Activated T-cell treated with anti-CD3 and anti-CD28 coated beads, Interleukin-2, amount 50 U/mL, for 72 hours (primary cell): ENCODE data around the gene PDE1C. TPM values are rescaled to one million over a fixed set of nuclear protein-coding genes. Genes with fewer than 3 reads are reported as not detected.

Source experiments
- ATAC-seq, 2 donors: fragments of 150-1000 bp; cut with Tn5 transposase; replicated peaks in 1 of 2; 2 replicates each; pipeline ENCODE4 v1.10.0; 2021; ENCODE audit warnings: moderate library complexity in 2 of 2, mild to moderate bottlenecking in 1 of 2
- DNase-seq, 2 donors: peaks; one replicate each; pipeline ENCODE4 v3.0.0; 2021 to 2022; ENCODE audit warnings: mixed read lengths in 1 of 2
- H3K27ac Mint-ChIP-seq: one replicate; pipeline ENCODE4 v1.8.0; 2022; ENCODE audit warnings: mild to moderate bottlenecking, moderate library complexity, mixed read lengths
- H3K27me3 Mint-ChIP-seq: one replicate; pipeline ENCODE4 v1.8.0; 2022; ENCODE audit warnings: low read depth, mixed read lengths
- H3K36me3 Mint-ChIP-seq, 2 donors: one replicate each; pipeline ENCODE4 v1.8.0; 2022; ENCODE audit warnings: mixed read lengths in 2 of 2, mild to moderate bottlenecking in 1 of 2; ENCODE audit not compliant: insufficient read depth in 2 of 2
- H3K4me1 Mint-ChIP-seq: one replicate; pipeline ENCODE4 v1.8.0; 2022; ENCODE audit warnings: low read depth, mixed read lengths
- H3K4me3 Mint-ChIP-seq, 2 donors: one replicate each; pipeline ENCODE4 v1.8.0; 2022; ENCODE audit warnings: mild to moderate bottlenecking in 2 of 2, mixed read lengths in 2 of 2, moderate library complexity in 2 of 2
- H3K9me3 Mint-ChIP-seq, 2 donors: one replicate each; pipeline ENCODE4 v1.8.0; 2022; ENCODE audit warnings: mixed read lengths in 2 of 2
- total RNA-seq, 2 donors: library from RNA; stranded (reverse); gene quantifications; one replicate each; pipeline ENCODE4 v1.2.3, GENCODE V29; 2022

PDE1C gene
- total RNA-seq, 2 donors from 2014 or later: not detected

DNA sequence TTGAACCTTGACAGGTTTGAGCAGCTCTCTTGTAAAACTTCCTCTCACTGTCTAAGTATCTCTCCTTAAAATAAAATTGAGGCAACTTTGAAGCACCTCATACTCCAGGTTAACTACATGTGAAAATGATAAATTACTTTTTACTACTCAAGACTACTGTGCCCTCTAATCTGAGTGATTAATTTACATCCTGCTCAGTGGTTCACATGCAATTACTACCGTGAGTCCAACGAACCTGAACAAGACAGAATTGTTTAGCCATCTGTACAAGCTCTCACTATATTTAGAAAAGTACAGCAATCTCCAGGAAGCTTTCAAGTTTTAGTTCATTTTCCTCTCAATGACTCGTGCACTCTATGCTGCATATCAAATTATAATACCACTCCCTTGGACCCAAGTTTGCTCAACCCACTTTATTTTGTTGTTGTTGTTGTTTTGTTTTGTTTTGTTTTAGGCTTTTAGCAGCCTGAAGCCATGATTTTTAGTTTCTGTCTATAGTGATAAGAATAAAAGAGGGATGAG, 21.2 kb downstream of the PDE1C start:
- H3K4me1 Mint-ChIP-seq: no peaks in the 10 kb centered on the region
- H3K4me3 Mint-ChIP-seq: no peak overlapping the region
- ATAC-seq (no peak), DNase-seq (no peak)
- no peaks in the 10 kb centered on the region for H3K36me3 Mint-ChIP-seq
- H3K27me3 Mint-ChIP-seq: no peaks in the 10 kb centered on the region
- H3K9me3 Mint-ChIP-seq: peaks cover 2 to 4% of the 10 kb centered on the region in 2 donors
- no peak overlapping the region for H3K27ac Mint-ChIP-seq

DNA sequence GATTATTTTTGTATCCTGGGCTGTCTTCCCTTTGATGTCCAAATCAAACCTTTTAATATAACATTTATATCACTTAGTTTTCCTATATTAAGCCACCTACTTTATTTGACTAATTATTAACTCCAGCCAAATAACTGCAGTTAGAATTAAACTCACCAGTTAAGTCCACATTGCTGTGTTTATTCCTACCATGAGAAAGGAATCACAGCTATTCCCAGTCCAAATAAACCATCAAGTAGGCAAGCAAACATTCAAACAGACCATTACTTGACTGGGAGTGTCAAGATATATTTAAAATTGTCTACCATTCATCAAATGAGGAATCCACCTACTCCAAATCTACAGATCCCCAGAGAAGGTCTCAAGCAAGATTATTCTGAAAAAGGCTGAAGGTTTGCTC, 22.4 kb downstream of the PDE1C start:
- Mint-ChIP-seq H3K27ac (no peak overlapping the region), H3K27me3 (no peaks in the 10 kb centered on the region), H3K4me3 (no peak overlapping the region), H3K4me1 (no peaks in the 10 kb centered on the region), H3K36me3 (no peaks in the 10 kb centered on the region), H3K9me3 (peaks cover 2% of the 10 kb centered on the region in 2 donors)
- DNase-seq: no peak
- no peak for ATAC-seq

DNA sequence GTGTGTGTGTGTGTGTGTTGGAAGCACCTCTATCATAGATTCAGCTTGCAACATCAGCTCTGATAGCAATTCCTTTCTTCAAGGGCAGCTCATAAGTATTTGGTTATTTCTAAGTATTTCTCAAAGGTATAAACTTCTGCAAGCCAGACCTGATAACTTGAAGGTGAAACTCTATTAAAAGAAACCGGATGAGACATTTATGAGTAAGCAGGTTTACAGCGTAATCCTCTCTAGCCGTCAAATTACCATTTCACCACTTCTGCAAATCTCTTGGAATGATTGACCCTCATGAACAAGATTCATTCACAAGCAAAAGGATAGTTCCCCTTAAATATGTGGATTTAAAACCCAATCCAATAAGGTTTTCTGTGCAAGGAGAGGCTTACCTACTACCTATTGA, 23.1 kb downstream of the PDE1C start:
- DNase-seq: no peak
- no peak for ATAC-seq
- Mint-ChIP-seq H3K9me3 (peaks cover 2% of the 10 kb centered on the region in 2 donors), H3K36me3 (no peaks in the 10 kb centered on the region), H3K4me3 (no peak overlapping the region), H3K27ac (no peak overlapping the region), H3K27me3 (no peaks in the 10 kb centered on the region), H3K4me1 (no peaks in the 10 kb centered on the region)

DNA sequence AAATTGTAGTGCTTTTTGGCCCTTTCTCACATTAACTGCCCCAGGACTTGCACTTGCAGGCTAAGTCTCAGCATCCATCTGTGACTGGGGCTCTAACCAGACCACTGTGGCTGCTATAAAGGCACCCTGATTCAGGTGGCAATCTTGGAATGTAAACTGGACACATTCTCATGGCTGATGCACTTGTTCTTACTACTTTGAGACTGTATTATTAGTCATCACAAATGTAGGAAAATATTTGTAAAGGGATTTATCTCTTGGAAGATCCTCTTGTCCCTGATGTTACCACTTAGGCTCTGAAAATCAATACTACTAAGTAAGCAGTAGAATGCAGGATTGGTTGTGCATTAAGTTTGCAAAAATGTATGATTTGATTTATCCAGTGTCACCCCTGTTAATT, 25.0 kb downstream of the PDE1C start:
- Mint-ChIP-seq H3K4me1 (no peaks in the 10 kb centered on the region), H3K36me3 (no peaks in the 10 kb centered on the region), H3K27ac (no peak overlapping the region), H3K27me3 (no peaks in the 10 kb centered on the region), H3K4me3 (no peak overlapping the region), H3K9me3 (peaks cover 2% of the 10 kb centered on the region in 2 donors)
- ATAC-seq (no peak), DNase-seq (no peak)

DNA sequence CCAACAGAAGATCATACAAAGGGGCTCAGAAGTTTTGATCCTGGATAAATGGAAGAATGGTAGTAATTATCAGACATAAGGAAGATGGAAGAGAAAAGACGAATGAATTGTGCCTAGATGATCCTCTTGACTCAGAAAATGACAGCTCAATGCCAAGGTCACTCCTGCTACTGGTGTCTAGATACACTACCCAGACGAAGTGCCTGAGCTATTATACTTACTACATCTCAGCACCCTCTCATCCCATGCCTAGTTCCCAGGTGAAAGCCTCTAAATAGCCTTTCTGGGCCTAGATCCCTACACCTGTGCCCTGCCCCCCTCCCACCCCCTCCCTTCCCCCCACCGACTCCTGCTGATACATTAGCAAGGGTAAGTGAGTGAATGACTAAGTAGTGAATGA, 25.5 kb downstream of the PDE1C start:
- H3K4me3 Mint-ChIP-seq: no peak overlapping the region
- H3K4me1 Mint-ChIP-seq: no peaks in the 10 kb centered on the region
- no peak overlapping the region for H3K27ac Mint-ChIP-seq
- no peaks in the 10 kb centered on the region for H3K36me3 Mint-ChIP-seq
- DNase-seq (no peak), ATAC-seq (no peak)
- H3K9me3 Mint-ChIP-seq: peaks cover 2% of the 10 kb centered on the region in 2 donors
- H3K27me3 Mint-ChIP-seq: no peaks in the 10 kb centered on the region

DNA sequence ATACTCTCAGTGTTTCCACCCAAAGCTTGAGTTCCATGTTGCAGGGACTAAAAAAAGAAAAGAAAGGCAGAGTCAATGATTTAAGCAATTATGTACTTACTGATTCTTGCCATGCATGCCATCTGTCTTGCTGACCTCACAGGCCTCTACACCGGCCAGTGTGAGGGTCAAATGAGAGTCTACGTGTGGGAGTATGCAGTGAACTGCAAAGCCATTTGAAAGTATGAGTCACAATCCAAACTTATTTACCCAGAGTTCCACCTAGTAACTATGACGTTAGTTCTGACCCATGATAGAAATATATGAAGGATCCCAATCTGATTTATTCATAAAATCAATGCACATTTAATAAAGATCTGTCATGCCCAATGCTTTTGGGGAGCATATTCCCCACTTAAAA, 26.5 kb downstream of the PDE1C start:
- no peaks in the 10 kb centered on the region for H3K27me3 Mint-ChIP-seq
- no peak overlapping the region for H3K27ac Mint-ChIP-seq
- no peaks in the 10 kb centered on the region for H3K36me3 Mint-ChIP-seq
- no peak overlapping the region for H3K4me3 Mint-ChIP-seq
- peaks cover 2% of the 10 kb centered on the region in 2 donors for H3K9me3 Mint-ChIP-seq
- no peaks in the 10 kb centered on the region for H3K4me1 Mint-ChIP-seq
- DNase-seq (no peak), ATAC-seq (no peak)

DNA sequence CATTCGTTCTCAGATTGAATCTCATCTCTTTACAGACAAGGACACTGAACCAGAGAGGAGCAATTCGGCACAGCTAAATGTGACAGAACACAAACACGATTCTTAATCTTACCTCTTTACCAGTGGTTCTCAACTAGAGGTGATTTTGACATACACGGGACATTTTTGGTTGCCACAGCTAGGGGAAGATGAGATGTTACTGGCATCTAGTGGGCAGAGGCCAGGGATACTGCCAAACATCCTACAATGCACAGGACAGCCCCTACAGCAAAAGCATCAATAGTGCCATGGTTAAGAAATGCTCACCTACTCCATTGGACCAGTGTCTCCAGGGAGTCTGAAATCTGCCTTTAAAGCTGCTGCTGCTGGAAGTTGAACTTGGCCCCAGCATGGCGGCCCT, 27.3 kb downstream of the PDE1C start:
- H3K9me3 Mint-ChIP-seq: peaks cover 0 to 2% of the 10 kb centered on the region in 2 donors
- H3K27me3 Mint-ChIP-seq: no peaks in the 10 kb centered on the region
- ATAC-seq (no peak), DNase-seq (no peak)
- no peaks in the 10 kb centered on the region for H3K4me1 Mint-ChIP-seq
- no peak overlapping the region for H3K27ac Mint-ChIP-seq
- H3K36me3 Mint-ChIP-seq: no peaks in the 10 kb centered on the region
- no peak overlapping the region for H3K4me3 Mint-ChIP-seq

DNA sequence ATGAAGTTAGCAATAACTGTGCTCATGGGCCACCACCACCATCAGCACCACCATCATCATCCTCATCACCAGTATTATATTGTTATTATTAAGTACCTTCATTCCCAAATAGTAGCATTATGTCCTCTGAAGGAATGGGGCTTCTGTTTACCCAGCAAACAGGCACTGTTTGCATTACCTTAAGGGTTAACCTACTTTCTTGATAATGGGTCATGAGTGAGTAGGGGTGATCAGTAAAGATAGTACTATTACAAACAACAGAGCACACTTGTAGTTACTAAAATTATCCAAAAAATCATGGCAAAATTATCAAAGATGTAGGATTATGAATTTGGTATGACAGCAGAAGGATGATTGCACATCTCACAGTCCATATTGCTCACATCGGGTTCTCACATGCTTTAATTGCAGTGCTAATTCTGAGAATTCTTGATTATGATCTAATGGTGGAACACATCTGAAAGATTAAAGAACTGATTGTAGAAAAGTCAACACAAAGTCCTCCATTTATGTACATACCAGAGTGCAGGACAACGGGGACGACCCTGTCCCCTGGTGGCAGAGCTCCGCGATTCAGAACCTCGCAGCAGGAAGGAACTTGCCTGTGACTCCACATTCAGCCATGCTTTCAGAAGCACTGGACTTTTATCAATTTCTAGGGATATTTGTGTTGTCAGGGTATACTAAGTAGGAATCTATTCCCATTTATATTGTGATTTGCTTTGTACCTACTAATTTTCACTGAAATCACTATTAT, 31.0 kb downstream of the PDE1C start:
- Mint-ChIP-seq H3K4me3 (no peak overlapping the region), H3K27ac (no peak overlapping the region), H3K27me3 (peaks cover 7% of the 10 kb centered on the region), H3K9me3 (peaks cover 5 to 8% of the 10 kb centered on the region in 2 donors), H3K4me1 (peaks cover 11% of the 10 kb centered on the region), H3K36me3 (no peaks in the 10 kb centered on the region)
- DNase-seq: no peak
- ATAC-seq: no peak

DNA sequence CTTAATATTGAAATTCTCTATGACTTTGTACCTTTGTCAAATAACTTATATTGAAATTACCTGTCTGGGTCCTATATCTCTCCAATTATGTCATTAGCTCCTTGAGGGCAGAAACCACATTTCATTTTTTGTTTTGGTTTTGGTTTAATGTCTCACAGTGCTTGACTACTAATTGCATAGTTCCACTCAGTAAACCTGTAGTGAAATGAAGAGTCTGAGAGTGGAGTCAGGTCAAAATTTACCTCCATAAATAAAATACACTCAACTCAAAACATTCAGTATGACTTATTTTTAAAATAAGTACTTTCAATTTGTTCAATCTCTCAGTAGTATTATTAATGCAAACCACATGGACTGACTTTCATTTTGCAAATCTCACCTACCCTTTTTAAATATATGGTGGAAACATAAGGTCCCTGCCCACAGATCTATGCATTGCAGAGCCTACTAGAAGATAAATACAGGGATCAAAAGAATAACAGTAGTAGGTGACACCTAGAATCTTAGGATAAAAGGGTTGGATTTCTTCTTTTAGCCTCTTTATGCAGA, 32.5 kb downstream of the PDE1C start:
- H3K9me3 Mint-ChIP-seq: peaks cover 5 to 8% of the 10 kb centered on the region in 2 donors
- ATAC-seq (no peak), DNase-seq (no peak)
- H3K27ac Mint-ChIP-seq: no peak overlapping the region
- H3K36me3 Mint-ChIP-seq: no peaks in the 10 kb centered on the region
- H3K4me3 Mint-ChIP-seq: no peak overlapping the region
- peaks cover 11% of the 10 kb centered on the region for H3K4me1 Mint-ChIP-seq
- peaks cover 7% of the 10 kb centered on the region for H3K27me3 Mint-ChIP-seq

DNA sequence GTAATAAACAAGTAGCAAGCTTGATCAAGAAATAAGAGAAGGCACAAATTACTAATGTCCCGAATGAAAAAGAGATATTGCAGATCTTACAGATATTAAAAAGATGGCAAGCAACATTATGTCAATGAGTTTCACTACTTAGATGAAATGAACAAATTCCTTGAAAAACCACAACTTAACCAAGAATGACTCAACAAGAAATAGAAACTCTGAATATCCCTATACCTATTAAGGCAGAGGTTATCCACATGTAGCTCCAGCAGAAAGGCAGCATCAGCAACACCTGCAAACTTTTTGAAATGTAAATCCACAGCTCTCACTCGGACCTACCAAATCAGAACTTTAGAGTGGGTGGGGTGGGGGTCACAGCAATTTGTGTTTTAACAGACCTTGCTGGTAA, 33.6 kb downstream of the PDE1C start:
- Mint-ChIP-seq H3K27me3 (peaks cover 7% of the 10 kb centered on the region), H3K36me3 (no peaks in the 10 kb centered on the region), H3K4me1 (peaks cover 11% of the 10 kb centered on the region), H3K4me3 (no peak overlapping the region), H3K9me3 (peaks cover 6 to 8% of the 10 kb centered on the region in 2 donors), H3K27ac (no peak overlapping the region)
- ATAC-seq (no peak), DNase-seq (no peak)

DNA sequence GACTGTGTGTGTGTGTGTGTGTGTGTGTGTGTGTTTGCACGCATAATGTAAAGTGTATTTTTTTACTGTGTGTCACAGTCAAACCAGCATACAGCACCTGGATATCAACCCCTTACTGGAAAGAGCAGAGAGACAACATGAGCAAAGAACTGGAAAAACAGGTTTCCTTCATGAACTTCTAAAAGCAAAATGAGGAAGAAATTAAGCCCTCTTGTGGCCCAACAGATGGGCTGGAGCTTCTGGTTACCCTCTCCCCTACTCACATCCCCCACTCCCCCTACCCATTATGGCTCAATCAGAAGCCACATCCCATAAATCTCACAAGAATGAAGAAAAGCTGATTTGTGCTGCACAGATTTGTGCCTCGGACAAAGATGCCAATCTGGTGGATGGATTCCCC, 36.2 kb downstream of the PDE1C start:
- peaks cover 11% of the 10 kb centered on the region for H3K4me1 Mint-ChIP-seq
- ATAC-seq (no peak), DNase-seq (no peak)
- H3K27ac Mint-ChIP-seq: no peak overlapping the region
- H3K36me3 Mint-ChIP-seq: no peaks in the 10 kb centered on the region
- peaks cover 7% of the 10 kb centered on the region for H3K27me3 Mint-ChIP-seq
- H3K9me3 Mint-ChIP-seq: peaks cover 8 to 9% of the 10 kb centered on the region in 2 donors
- H3K4me3 Mint-ChIP-seq: no peak overlapping the region

DNA sequence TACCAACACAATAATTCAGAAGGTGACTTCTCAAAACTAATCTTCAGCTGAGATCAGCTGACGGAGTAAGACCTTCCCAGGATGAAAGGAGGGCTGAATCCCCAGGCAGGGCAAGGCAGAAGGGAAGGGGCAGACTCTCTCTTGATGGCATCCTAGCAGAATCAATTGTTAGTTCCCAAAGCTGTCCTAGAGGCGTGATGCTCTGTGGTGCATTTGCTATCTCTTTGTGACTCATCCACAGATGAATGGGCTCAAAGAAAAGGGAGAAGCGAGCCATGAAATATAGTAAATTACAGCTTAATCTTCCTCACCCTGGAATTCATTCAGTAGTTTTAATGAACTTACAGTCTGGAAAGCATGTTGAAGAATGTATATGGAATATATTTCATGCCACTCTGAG, 37.2 kb downstream of the PDE1C start:
- ATAC-seq (no peak), DNase-seq (no peak)
- H3K4me1 Mint-ChIP-seq: peaks cover 11% of the 10 kb centered on the region

DNA sequence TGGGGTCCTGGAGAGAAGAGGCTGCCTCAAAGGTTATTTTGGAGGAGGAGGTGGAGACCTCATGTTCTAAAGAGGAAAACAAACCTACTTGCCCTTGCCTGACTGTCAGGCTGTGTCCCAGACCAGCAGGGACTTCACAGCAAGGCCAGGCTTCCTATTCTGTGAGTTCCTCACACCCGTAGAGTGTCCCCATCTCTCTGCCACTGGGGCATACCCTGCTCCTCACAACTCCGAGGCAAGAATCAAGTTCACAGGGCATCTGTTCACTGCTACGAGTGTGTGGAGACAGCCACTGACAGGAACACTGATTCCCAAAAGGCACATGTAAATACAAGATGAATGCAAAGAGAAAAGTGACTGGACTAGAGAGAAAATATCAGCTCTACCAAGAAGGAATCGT, 38.0 kb downstream of the PDE1C start:
- Mint-ChIP-seq H3K9me3 (peaks cover 8 to 9% of the 10 kb centered on the region in 2 donors), H3K4me3 (no peak overlapping the region), H3K27ac (no peak overlapping the region), H3K4me1 (peaks cover 11% of the 10 kb centered on the region), H3K36me3 (no peaks in the 10 kb centered on the region), H3K27me3 (peaks cover 7% of the 10 kb centered on the region)
- ATAC-seq (no peak), DNase-seq (no peak)

More for the DNA sequence above, 37.2 kb downstream of the PDE1C start:
- H3K27me3 Mint-ChIP-seq: peaks cover 7% of the 10 kb centered on the region
- no peaks in the 10 kb centered on the region for H3K36me3 Mint-ChIP-seq
- H3K27ac Mint-ChIP-seq: no peak overlapping the region
- H3K4me3 Mint-ChIP-seq: no peak overlapping the region
- peaks cover 8 to 9% of the 10 kb centered on the region in 2 donors for H3K9me3 Mint-ChIP-seq
